ENCODE measurements around the gene CDH26. TPM values are rescaled to one million over a fixed set of nuclear protein-coding genes. Genes with fewer than 3 reads are reported as not detected.

Gene CDH26
- polyA plus RNA-seq, 3 donors: 1.3 to 3.0 (median 2.0) TPM

- Mint-ChIP-seq H3K36me3 (peaks cover 2 to 8% of the 10 kb centered on the region in 2 donors), H3K27ac (peak overlapping the region; percentile 63 to 86 (median 71)), H3K27me3 (ENCODE audit: low read depth in 3 of 3) (no peaks in the 10 kb centered on the region), H3K9me3 (no peaks in the 10 kb centered on the region), H3K4me1 (peaks cover 56% of the 10 kb centered on the region), H3K4me3 (no peak overlapping the region)
- Histone ChIP-seq H3K9ac (ENCODE audit: insufficient read depth, low read length, poor library complexity, severe bottlenecking) (no peak overlapping the region), H4K20me1 (ENCODE audit: insufficient read depth, low read length) (no peaks in the 10 kb centered on the region), H2AFZ (ENCODE audit: insufficient read depth, low read depth, low read length, poor library complexity, severe bottlenecking) (peak overlapping the region; percentile 14), H3K36me3 (replicated peaks in 1 of 2; ENCODE audit: control insufficient read depth in 1 of 2, insufficient read depth in 2 of 2, low read length in 2 of 2) (no peaks in the 10 kb centered on the region), H3K27ac (ENCODE audit: low read depth in 1 of 2, low read length in 2 of 2) (peak overlapping the region; percentile 1 to 69), H3K4me1 (ENCODE audit: control insufficient read depth in 1 of 2, insufficient read depth in 2 of 2, low read length in 2 of 2) (peaks cover 51 to 54% of the 10 kb centered on the region in 2 donors), H3K4me2 (replicated peaks; ENCODE audit: extremely low read depth, low read length, poor library complexity, severe bottlenecking) (peak overlapping the region; percentile 8), H3K27me3 (ENCODE audit: control insufficient read depth in 2 of 2, insufficient read depth in 2 of 2, low read length in 2 of 2) (no peaks in the 10 kb centered on the region), H3K79me2 (ENCODE audit: insufficient read depth, low read length) (peaks cover 63% of the 10 kb centered on the region), H3K9me3 (replicated peaks in 1 of 2; ENCODE audit: control insufficient read depth in 1 of 2, insufficient read depth in 1 of 2, low read length in 2 of 2) (no peaks in the 10 kb centered on the region), H3K4me3 (replicated peaks in 1 of 3; ENCODE audit: low read depth in 2 of 3, low read length in 3 of 3) (peak overlapping the region in 1 of 3 experiments; percentile 33)
- WGBS (ENCODE audit: insufficient coverage): 3% methylated on average over 4 of the region's 4 CpGs
- no peak for TF ChIP-seq CTCF (IDR thresholded peaks at IDR 0.05)
- peak in 2 of 3 donors; percentile 48 to 51 for DNase-seq
- intact Hi-C loops (cut with micrococcal nuclease): no loop called here
Measured at GRCh38 chr20:60060593-60060992, 102.4 kb downstream of the CDH26 start.

- H2AFZ ChIP-seq (ENCODE audit: insufficient read depth, low read depth, low read length, poor library complexity, severe bottlenecking): no peak overlapping the region
- intact Hi-C loops (cut with micrococcal nuclease): no loop called here
- TF ChIP-seq CTCF (IDR thresholded peaks at IDR 0.05): no peak
- peaks cover 37% of the 10 kb centered on the region for H3K4me1 Mint-ChIP-seq
- 98% methylated on average over 20 of the region's 22 CpGs for WGBS (ENCODE audit: insufficient coverage)
- no peak overlapping the region for H3K9ac ChIP-seq (ENCODE audit: insufficient read depth, low read length, poor library complexity, severe bottlenecking)
- no peak overlapping the region for H3K27ac ChIP-seq (ENCODE audit: low read depth in 1 of 2, low read length in 2 of 2)
- H3K27me3 Mint-ChIP-seq (ENCODE audit: low read depth in 3 of 3): peaks cover 0 to 2% (median 0%) of the 10 kb centered on the region in 3 donors
- peaks cover 33 to 34% of the 10 kb centered on the region in 2 donors for H3K4me1 ChIP-seq (ENCODE audit: control insufficient read depth in 1 of 2, insufficient read depth in 2 of 2, low read length in 2 of 2)
- no peaks in the 10 kb centered on the region for H3K27me3 ChIP-seq (ENCODE audit: control insufficient read depth in 2 of 2, insufficient read depth in 2 of 2, low read length in 2 of 2)
- H4K20me1 ChIP-seq (ENCODE audit: insufficient read depth, low read length): no peaks in the 10 kb centered on the region
- H3K4me2 ChIP-seq (replicated peaks; ENCODE audit: extremely low read depth, low read length, poor library complexity, severe bottlenecking): no peak overlapping the region
- DNase-seq: no peak
- H3K4me3 Mint-ChIP-seq: no peak overlapping the region
- no peak overlapping the region for H3K27ac Mint-ChIP-seq
- H3K9me3 ChIP-seq (replicated peaks in 1 of 2; ENCODE audit: control insufficient read depth in 1 of 2, insufficient read depth in 1 of 2, low read length in 2 of 2): no peaks in the 10 kb centered on the region
- H3K9me3 Mint-ChIP-seq: no peaks in the 10 kb centered on the region
- no peaks in the 10 kb centered on the region for H3K36me3 ChIP-seq (replicated peaks in 1 of 2; ENCODE audit: control insufficient read depth in 1 of 2, insufficient read depth in 2 of 2, low read length in 2 of 2)
- H3K4me3 ChIP-seq (replicated peaks in 1 of 3; ENCODE audit: low read depth in 2 of 3, low read length in 3 of 3): no peak overlapping the region
- H3K36me3 Mint-ChIP-seq: peaks cover 10 to 18% of the 10 kb centered on the region in 2 donors
- H3K79me2 ChIP-seq (ENCODE audit: insufficient read depth, low read length): peaks cover 49% of the 10 kb centered on the region
Measured at GRCh38 chr20:60062431-60063047, 104.3 kb downstream of the CDH26 start.
